ENCODE measurements around the gene VPS35L.

The VPS35L gene

GRCh38 chr16:19588661-19589060, 33.2 kb downstream of the VPS35L start:
- in situ Hi-C loops (cut with HindIII; ENCODE audit: low sequenced_read_pairs) = no loop called here

GRCh38 chr16:19589106-19589505, 33.6 kb downstream of the VPS35L start:
- in situ Hi-C loops (cut with HindIII; ENCODE audit: low sequenced_read_pairs) = no loop called here

- in situ Hi-C loops (cut with HindIII; ENCODE audit: low sequenced_read_pairs) = no loop called here
Observed at GRCh38 chr16:19589771-19590302, 34.3 kb downstream of the VPS35L start.

DNA sequence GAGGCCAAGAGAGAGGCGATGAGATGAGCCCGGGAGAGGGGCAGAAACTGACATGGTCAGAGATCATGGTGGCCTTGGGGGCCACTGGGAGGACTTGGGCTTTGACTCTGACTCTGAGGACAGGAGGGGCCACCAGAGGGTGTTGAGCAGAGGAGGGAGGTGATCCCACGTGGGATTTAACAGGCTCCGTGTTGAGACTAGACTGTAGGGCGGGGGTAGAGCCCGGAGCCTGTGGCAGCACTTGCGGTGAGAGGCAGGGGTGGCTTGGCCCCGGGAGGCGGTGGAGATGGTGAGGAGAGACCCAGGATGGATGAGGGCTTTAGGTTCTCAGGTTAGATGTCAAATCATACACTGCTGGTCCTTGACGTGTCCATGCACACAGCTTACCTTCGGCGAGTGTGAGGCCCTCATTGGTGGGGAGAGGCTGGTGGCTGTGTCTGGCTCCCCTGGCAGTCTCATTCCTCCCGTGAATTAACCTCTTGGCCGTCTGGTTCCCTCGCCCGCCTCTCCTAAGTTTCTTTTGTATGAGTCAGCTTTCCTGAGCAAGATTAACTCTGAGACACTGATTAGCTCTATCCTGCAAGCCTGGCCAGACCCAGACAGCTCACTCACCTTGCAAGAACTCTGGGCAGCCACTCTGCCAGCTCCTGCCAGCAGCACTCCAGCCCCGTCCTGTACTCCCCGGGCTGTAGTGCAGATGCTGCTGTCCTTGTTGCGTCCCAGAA, 39.7 kb downstream of the VPS35L start:
- in situ Hi-C loops (cut with HindIII; ENCODE audit: low sequenced_read_pairs) = no loop called here

- in situ Hi-C loops (cut with HindIII; ENCODE audit: low sequenced_read_pairs) = no loop called here
Observed at GRCh38 chr16:19598805-19599510, 43.5 kb downstream of the VPS35L start.

DNA sequence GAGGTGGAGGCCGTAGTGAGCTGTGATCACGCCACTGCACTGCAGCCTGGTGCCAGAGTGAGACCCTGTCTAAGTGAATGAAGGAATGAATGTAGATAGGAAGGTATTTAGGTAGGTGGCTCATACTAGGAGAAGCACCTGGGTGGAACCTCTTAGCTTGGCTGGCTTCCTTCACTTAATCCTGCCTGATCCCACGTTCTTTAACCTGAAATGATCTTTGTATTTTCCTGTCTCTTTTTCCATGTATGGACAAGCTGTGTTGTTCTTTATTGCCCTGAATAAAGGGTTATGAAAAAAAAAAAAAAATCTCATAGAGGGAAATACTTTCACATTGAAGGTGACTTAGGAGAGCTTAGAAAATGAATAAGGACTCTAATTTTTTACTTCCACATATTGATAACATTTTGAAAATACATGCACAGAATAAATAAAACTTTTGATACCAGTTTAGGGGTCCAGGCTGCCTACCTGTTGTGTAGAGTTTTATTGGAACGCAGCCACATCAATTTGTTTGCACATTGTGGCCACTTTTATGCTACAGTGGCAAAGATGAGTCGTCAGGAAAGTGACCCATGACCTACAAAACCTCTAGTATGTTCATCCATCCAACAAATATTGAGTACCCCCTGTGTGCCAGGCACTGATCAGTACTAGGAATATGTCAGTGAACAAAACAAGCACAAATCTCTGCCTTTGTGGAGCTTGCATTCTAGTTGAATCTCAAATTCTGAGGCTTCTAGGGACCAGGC, 44.6 kb downstream of the VPS35L start:
- in situ Hi-C loops (cut with HindIII; ENCODE audit: low sequenced_read_pairs) = no loop called here

GRCh38 chr16:19601083-19601976, 45.8 kb downstream of the VPS35L start:
- in situ Hi-C loops (cut with HindIII; ENCODE audit: low sequenced_read_pairs) = no loop called here

DNA sequence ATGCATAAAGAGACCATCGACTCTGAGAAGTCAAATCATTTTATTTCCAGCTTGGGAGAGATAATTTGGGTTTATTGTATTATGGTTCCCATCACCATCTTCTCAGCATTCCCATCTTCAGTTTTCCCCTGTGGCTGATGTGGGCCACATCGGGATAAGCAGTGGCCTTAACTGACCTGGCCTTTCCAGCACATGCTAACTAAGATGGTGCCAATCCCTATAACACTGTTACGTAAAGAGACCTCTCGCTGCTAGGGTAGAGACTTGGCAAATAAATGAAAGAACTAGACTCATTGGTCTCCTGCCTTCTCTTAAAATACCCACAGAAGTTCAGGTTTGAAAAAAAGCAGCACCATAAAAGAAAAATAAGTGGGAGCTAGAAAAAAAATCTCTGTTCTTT, 49.4 kb downstream of the VPS35L start:
- in situ Hi-C loops (cut with HindIII; ENCODE audit: low sequenced_read_pairs) = no loop called here

DNA sequence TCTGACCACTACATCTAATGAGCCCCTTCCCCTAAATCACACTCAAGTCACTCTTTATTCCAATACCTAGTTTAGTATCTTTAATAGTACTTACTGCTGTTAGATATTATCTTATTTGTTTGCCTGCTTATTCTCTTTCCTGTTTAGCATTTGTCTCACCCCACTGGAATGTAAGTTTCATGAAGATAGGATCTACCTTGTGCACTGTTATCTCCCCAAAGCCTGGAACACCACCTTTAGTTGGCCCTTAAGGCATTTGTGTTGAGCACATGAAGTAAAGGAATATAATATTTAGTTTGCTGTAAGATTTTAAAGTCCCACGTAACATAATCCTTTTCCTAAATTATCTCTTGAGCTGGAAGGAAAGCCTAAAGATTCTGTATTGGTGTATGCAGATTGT, 50.2 kb downstream of the VPS35L start:
- in situ Hi-C loops (cut with HindIII; ENCODE audit: low sequenced_read_pairs) = no loop called here

DNA sequence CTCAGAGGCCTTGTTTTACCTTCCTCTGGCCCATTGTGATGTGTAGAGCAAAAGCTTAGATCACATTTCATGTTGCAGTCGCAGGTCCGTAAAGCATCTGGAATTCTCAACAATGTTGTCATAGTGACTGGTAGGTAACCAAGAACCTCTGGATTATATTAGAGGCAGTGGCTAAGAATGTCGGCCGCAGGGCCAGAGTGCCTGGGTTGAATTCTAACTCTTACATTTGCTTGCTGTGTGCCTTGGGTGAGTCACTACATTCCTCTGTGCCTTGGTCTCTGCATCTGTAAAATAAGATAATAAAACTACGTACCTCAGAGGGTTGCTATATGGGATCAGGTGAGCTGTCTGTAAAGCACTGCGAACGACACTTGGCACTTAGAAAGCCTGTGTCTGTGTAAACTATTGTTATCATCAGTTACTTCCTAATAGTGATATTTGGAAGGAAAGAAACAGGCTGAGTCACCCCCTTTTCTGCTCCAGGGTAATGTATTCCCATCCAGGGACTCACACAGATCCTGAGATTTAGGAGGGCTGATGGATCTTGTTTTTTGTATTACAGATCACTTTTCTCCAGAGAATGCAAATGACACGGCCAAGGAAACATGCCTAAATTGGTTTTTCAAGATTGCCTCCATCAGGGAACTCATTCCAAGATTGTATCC, 52.2 kb downstream of the VPS35L start:
- in situ Hi-C loops (cut with HindIII; ENCODE audit: low sequenced_read_pairs) = no loop called here

GRCh38 chr16:19609359-19609758, 53.9 kb downstream of the VPS35L start:
- in situ Hi-C loops (cut with HindIII; ENCODE audit: low sequenced_read_pairs) = no loop called here

DNA sequence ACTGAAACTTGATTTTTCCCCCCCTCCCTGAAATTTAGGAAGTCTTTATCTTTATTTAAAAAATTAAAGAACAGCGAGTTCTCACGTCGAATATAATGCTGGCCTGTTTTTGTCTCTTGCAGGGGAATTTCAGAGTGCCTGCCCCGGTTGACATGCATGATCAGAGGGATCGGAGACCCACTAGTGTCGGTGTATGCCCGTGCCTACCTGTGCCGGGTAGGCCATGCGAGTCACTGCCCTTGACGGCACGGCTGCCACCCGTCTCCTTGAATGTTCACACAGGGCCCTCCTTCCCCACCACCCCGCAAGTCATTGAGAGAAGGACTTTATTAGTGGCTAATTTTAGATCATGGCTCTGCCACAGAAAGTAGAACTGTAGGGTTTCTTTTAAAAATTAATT, 54.7 kb downstream of the VPS35L start:
- in situ Hi-C loops (cut with HindIII; ENCODE audit: low sequenced_read_pairs) = no loop called here

DNA sequence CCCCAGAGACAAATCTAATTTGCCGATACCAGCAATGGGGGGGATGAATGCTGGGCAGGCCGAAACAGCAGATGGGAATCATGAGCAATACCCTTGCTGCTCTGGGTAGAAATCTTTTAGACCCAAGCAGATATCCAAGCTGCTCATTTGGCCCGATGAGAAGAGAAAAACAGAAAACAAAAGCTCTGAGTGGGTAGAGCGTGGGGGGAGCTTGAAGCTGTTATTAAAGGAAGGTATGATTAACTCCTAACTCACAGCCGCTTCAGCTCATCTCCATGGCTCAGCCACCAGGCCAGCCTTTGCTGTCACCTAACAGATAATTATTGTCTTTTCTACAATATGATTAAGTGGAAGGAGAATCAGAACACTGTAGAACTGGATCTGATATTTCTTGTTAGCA, 58.3 kb downstream of the VPS35L start:
- in situ Hi-C loops (cut with HindIII; ENCODE audit: low sequenced_read_pairs) = no loop called here

DNA sequence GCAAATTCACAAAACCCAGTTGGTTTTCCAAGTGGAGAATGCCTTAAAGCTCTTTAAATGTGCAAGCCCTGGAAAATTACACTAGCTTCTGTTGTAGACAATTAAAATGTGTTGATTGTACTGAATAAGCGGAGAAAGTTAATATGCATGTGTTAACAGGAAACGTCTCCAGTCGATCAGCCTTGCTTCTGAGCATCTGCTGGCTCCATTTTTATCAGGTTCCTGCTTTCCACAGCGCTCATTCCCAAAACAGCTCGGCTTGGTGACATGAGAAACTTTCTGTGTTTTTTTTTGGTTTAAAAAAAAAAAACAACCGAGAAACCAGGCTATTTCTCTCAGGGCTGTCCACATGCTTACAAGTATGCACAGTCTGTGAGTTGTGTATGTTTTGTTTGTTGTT, 60.7 kb downstream of the VPS35L start:
- in situ Hi-C loops (cut with HindIII; ENCODE audit: low sequenced_read_pairs) = no loop called here

GRCh38 chr16:19618876-19619275, 63.4 kb downstream of the VPS35L start:
- in situ Hi-C loops (cut with HindIII; ENCODE audit: low sequenced_read_pairs) = no loop called here

- in situ Hi-C loops (cut with HindIII; ENCODE audit: low sequenced_read_pairs) = no loop called here
Observed at GRCh38 chr16:19621445-19621844, 65.9 kb downstream of the VPS35L start.

GRCh38 chr16:19625039-19625438, 69.5 kb downstream of the VPS35L start:
- in situ Hi-C loops (cut with HindIII; ENCODE audit: low sequenced_read_pairs) = no loop called here

GRCh38 chr16:19636436-19637267, 81.1 kb downstream of the VPS35L start:
- in situ Hi-C loops (cut with HindIII; ENCODE audit: low sequenced_read_pairs) = no loop called here

- in situ Hi-C loops (cut with HindIII; ENCODE audit: low sequenced_read_pairs) = no loop called here
Observed at GRCh38 chr16:19639986-19640421, 84.5 kb downstream of the VPS35L start.

All from DLD1 (cell line).